Activated CD4-positive, alpha-beta T cell treated with anti-CD3 and anti-CD28 coated beads, Interleukin-2, amount 10 ng/mL, durations not matched to agents 7 days and 5 days (primary cell): ENCODE data around the gene PHACTR1. TPM values are rescaled to one million over a fixed set of nuclear protein-coding genes. Genes with fewer than 3 reads are reported as not detected.

ENCODE experiments used
- CTCF ChIA-PET: fragments of 350-600 bp; sonication (Branson Sonifier 250); formaldehyde crosslinking; loops from one replicate; lab custom pipeline; 2021; ENCODE audit warnings: antibody characterized with exemption; lab: Charles Lee
- POLR2A ChIA-PET: fragments of 350-600 bp; sonication (Branson Sonifier 250); formaldehyde crosslinking; loops from one replicate; lab custom pipeline; 2021; ENCODE audit warnings: antibody characterized with exemption; lab: Charles Lee
- DNase-seq: peaks from one replicate; pipeline ENCODE4 v3.0.0-alpha.2; 2020
- H3K27ac Mint-ChIP-seq: one replicate; pipeline ENCODE4 v1.8.0; 2021; ENCODE audit warnings: mild to moderate bottlenecking, moderate library complexity, mixed read lengths
- H3K27me3 Mint-ChIP-seq: one replicate; pipeline ENCODE4 v1.8.0; 2021; ENCODE audit warnings: mixed read lengths
- H3K36me3 Mint-ChIP-seq: one replicate; pipeline ENCODE4 v1.8.0; 2021; ENCODE audit warnings: low read depth, mixed read lengths
- H3K4me1 Mint-ChIP-seq: one replicate; pipeline ENCODE4 v1.8.0; 2021; ENCODE audit warnings: mixed read lengths
- H3K4me3 Mint-ChIP-seq: one replicate; pipeline ENCODE4 v1.8.0; 2021; ENCODE audit warnings: mild to moderate bottlenecking, moderate library complexity, mixed read lengths
- H3K9me3 Mint-ChIP-seq: one replicate; pipeline ENCODE4 v1.8.0; 2021; ENCODE audit warnings: mixed read lengths
- total RNA-seq, 2 experiments: library from RNA; stranded (reverse); gene quantifications; one replicate each; pipeline ENCODE4 v1.2.3, GENCODE V29; 2021

The PHACTR1 gene
- total RNA-seq, 2 experiments from 2014 or later = 0.19 to 0.32 TPM

- Mint-ChIP-seq H3K27me3 (peaks cover 14% of the 10 kb centered on the region), H3K9me3 (no peaks in the 10 kb centered on the region), H3K4me1 (no peaks in the 10 kb centered on the region), H3K4me3 (no peak overlapping the region), H3K36me3 (no peaks in the 10 kb centered on the region), H3K27ac (no peak overlapping the region)
- ChIA-PET POLR2A (no interaction called here), CTCF (no interaction called here)
- DNase-seq = no peak
These were observed 384.8 kb downstream of the PHACTR1 start for GRCh38 chr6:13101409-13101808.

- no peak for DNase-seq
- no peaks in the 10 kb centered on the region for H3K9me3 Mint-ChIP-seq
- H3K4me3 Mint-ChIP-seq = no peak overlapping the region
- H3K36me3 Mint-ChIP-seq = no peaks in the 10 kb centered on the region
- ChIA-PET POLR2A (no interaction called here), CTCF (no interaction called here)
- H3K4me1 Mint-ChIP-seq = no peaks in the 10 kb centered on the region
- peaks cover 14% of the 10 kb centered on the region for H3K27me3 Mint-ChIP-seq
- H3K27ac Mint-ChIP-seq = no peak overlapping the region
These were observed 385.4 kb downstream of the PHACTR1 start for GRCh38 chr6:13101985-13102384.

- Mint-ChIP-seq H3K27ac (no peak overlapping the region), H3K36me3 (no peaks in the 10 kb centered on the region), H3K27me3 (peaks cover 14% of the 10 kb centered on the region), H3K4me1 (no peaks in the 10 kb centered on the region), H3K4me3 (no peak overlapping the region), H3K9me3 (no peaks in the 10 kb centered on the region)
- CTCF ChIA-PET = no interaction called here
- POLR2A ChIA-PET = no interaction called here
- no peak for DNase-seq
These were observed 386.6 kb downstream of the PHACTR1 start for GRCh38 chr6:13103169-13103568.

GRCh38 chr6:13105139-13105538, 388.6 kb downstream of the PHACTR1 start:
- H3K27ac Mint-ChIP-seq = no peak overlapping the region
- H3K9me3 Mint-ChIP-seq = no peaks in the 10 kb centered on the region
- POLR2A ChIA-PET = no interaction called here
- peaks cover 19% of the 10 kb centered on the region for H3K27me3 Mint-ChIP-seq
- no peaks in the 10 kb centered on the region for H3K36me3 Mint-ChIP-seq
- no peak overlapping the region for H3K4me3 Mint-ChIP-seq
- CTCF ChIA-PET = no interaction called here
- no peak for DNase-seq
- no peaks in the 10 kb centered on the region for H3K4me1 Mint-ChIP-seq

- POLR2A ChIA-PET = no interaction called here
These were observed 396.4 kb downstream of the PHACTR1 start for GRCh38 chr6:13112921-13113320.

GRCh38 chr6:13113376-13113775, 396.8 kb downstream of the PHACTR1 start:
- ChIA-PET POLR2A (no interaction called here), CTCF (no interaction called here)
- Mint-ChIP-seq H3K9me3 (peaks cover 5% of the 10 kb centered on the region), H3K27me3 (peaks cover 45% of the 10 kb centered on the region), H3K36me3 (no peaks in the 10 kb centered on the region), H3K4me3 (no peak overlapping the region), H3K27ac (no peak overlapping the region), H3K4me1 (no peaks in the 10 kb centered on the region)
- no peak for DNase-seq

More at GRCh38 chr6:13112921-13113320, 396.4 kb downstream of the PHACTR1 start:
- CTCF ChIA-PET = no interaction called here
- no peak overlapping the region for H3K27ac Mint-ChIP-seq
- H3K9me3 Mint-ChIP-seq = peaks cover 5% of the 10 kb centered on the region
- no peaks in the 10 kb centered on the region for H3K4me1 Mint-ChIP-seq
- peaks cover 45% of the 10 kb centered on the region for H3K27me3 Mint-ChIP-seq
- no peak for DNase-seq
- H3K4me3 Mint-ChIP-seq = no peak overlapping the region
- H3K36me3 Mint-ChIP-seq = no peaks in the 10 kb centered on the region

- Mint-ChIP-seq H3K36me3 (no peaks in the 10 kb centered on the region), H3K4me1 (no peaks in the 10 kb centered on the region), H3K4me3 (no peak overlapping the region), H3K9me3 (peaks cover 5% of the 10 kb centered on the region), H3K27me3 (peaks cover 45% of the 10 kb centered on the region), H3K27ac (no peak overlapping the region)
- POLR2A ChIA-PET = no interaction called here
- DNase-seq = no peak
- CTCF ChIA-PET = no interaction called here
These were observed 397.5 kb downstream of the PHACTR1 start for GRCh38 chr6:13113981-13114593.

GRCh38 chr6:13116155-13116554, 399.6 kb downstream of the PHACTR1 start:
- Mint-ChIP-seq H3K9me3 (peaks cover 5% of the 10 kb centered on the region), H3K4me1 (no peaks in the 10 kb centered on the region), H3K27me3 (peaks cover 37% of the 10 kb centered on the region), H3K36me3 (no peaks in the 10 kb centered on the region), H3K4me3 (no peak overlapping the region), H3K27ac (no peak overlapping the region)
- ChIA-PET POLR2A (no interaction called here), CTCF (no interaction called here)
- no peak for DNase-seq

GRCh38 chr6:13117570-13117969, 401.0 kb downstream of the PHACTR1 start:
- H3K36me3 Mint-ChIP-seq = no peaks in the 10 kb centered on the region
- ChIA-PET POLR2A (no interaction called here), CTCF (no interaction called here)
- H3K9me3 Mint-ChIP-seq = no peaks in the 10 kb centered on the region
- peaks cover 30% of the 10 kb centered on the region for H3K27me3 Mint-ChIP-seq
- no peak for DNase-seq
- H3K4me3 Mint-ChIP-seq = no peak overlapping the region
- no peaks in the 10 kb centered on the region for H3K4me1 Mint-ChIP-seq
- H3K27ac Mint-ChIP-seq = no peak overlapping the region

GRCh38 chr6:13119549-13119948, 403.0 kb downstream of the PHACTR1 start:
- peaks cover 21% of the 10 kb centered on the region for H3K27me3 Mint-ChIP-seq
- no peaks in the 10 kb centered on the region for H3K4me1 Mint-ChIP-seq
- POLR2A ChIA-PET = no interaction called here
- no peak overlapping the region for H3K27ac Mint-ChIP-seq
- no peaks in the 10 kb centered on the region for H3K9me3 Mint-ChIP-seq
- no peaks in the 10 kb centered on the region for H3K36me3 Mint-ChIP-seq
- H3K4me3 Mint-ChIP-seq = no peak overlapping the region
- CTCF ChIA-PET = interaction anchor here (0.5 kb wide), 1 partner anchor 734 kb away, joined by 3 read pairs; no protein-coding TSS in a partner anchor
- DNase-seq = no peak

- peaks cover 18% of the 10 kb centered on the region for H3K27me3 Mint-ChIP-seq
- DNase-seq = no peak
These were observed 404.2 kb downstream of the PHACTR1 start for GRCh38 chr6:13120483-13121482.

GRCh38 chr6:13124131-13124530, 407.6 kb downstream of the PHACTR1 start:
- DNase-seq = no peak
- Mint-ChIP-seq H3K9me3 (no peaks in the 10 kb centered on the region), H3K4me1 (no peaks in the 10 kb centered on the region), H3K36me3 (no peaks in the 10 kb centered on the region), H3K4me3 (no peak overlapping the region), H3K27ac (no peak overlapping the region), H3K27me3 (peaks cover 18% of the 10 kb centered on the region)
- ChIA-PET CTCF (no interaction called here), POLR2A (no interaction called here)

More at GRCh38 chr6:13120483-13121482, 404.2 kb downstream of the PHACTR1 start:
- Mint-ChIP-seq H3K36me3 (no peaks in the 10 kb centered on the region), H3K27ac (no peak overlapping the region), H3K4me1 (no peaks in the 10 kb centered on the region), H3K4me3 (no peak overlapping the region), H3K9me3 (no peaks in the 10 kb centered on the region)
- CTCF ChIA-PET = no interaction called here
- POLR2A ChIA-PET = no interaction called here

GRCh38 chr6:13125841-13126240, 409.3 kb downstream of the PHACTR1 start:
- Mint-ChIP-seq H3K4me1 (no peaks in the 10 kb centered on the region), H3K36me3 (no peaks in the 10 kb centered on the region), H3K27ac (no peak overlapping the region), H3K4me3 (no peak overlapping the region), H3K9me3 (no peaks in the 10 kb centered on the region), H3K27me3 (peaks cover 19% of the 10 kb centered on the region)
- CTCF ChIA-PET = no interaction called here
- DNase-seq = no peak
- POLR2A ChIA-PET = no interaction called here
